22Rv1 (cell line): ENCODE results near the gene ZG16.

ENCODE experiments used
- H3K27ac ChIP-seq: fragments of 450-650 bp; 2 replicates; pipeline ENCODE4 v1.5.1; 2017
- ZFX ChIP-seq: fragments of 450-650 bp; IDR thresholded peaks from 2 replicates; pipeline ENCODE4 v1.6.1; 2017; ENCODE audit warnings: antibody characterized with exemption, borderline replicate concordance
- TF ChIP-seq, protein P1 (sequence below): fragments of 450-650 bp; IDR thresholded peaks from 2 replicates; pipeline ENCODE4 v1.5.1; 2017; ENCODE audit warnings: mild to moderate bottlenecking

ZG16 gene

DNA sequence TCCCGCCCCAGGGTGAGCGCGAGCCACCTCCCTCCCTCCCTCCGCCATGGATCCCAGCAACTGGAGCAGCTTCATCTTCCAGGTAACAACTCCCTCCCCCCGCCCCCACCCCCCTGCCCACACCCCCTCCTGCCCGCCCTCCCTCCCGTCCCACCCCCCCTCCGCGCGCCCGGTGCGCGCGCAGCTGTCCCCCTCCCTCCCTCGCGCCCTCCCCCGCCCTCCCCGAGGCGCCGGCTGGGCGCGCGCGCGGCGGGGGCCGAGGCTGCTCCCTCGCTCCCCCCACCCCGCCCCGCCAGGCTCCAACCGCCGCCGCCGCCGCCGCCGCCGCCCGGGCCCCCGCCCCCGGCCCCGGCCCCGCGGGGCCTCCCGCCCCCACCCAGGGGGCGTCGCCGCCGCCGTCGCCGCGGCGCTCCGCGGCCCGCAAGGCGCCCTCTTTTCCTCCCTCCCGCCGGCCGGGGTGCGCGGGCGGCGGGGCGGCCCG, 28.1 kb downstream of the ZG16 start, which contains the start of gene MAZ:
TSS of gene MAZ (plus strand) at position 431 of the 481 bp plus-strand sequence. CDS start 173 bp downstream, outside the sequence.
- H3K27ac ChIP-seq: peak within 1 kb of the TSS; percentile 100
- TF ChIP-seq ZFX: no peak
- TF ChIP-seq, protein P1, sequence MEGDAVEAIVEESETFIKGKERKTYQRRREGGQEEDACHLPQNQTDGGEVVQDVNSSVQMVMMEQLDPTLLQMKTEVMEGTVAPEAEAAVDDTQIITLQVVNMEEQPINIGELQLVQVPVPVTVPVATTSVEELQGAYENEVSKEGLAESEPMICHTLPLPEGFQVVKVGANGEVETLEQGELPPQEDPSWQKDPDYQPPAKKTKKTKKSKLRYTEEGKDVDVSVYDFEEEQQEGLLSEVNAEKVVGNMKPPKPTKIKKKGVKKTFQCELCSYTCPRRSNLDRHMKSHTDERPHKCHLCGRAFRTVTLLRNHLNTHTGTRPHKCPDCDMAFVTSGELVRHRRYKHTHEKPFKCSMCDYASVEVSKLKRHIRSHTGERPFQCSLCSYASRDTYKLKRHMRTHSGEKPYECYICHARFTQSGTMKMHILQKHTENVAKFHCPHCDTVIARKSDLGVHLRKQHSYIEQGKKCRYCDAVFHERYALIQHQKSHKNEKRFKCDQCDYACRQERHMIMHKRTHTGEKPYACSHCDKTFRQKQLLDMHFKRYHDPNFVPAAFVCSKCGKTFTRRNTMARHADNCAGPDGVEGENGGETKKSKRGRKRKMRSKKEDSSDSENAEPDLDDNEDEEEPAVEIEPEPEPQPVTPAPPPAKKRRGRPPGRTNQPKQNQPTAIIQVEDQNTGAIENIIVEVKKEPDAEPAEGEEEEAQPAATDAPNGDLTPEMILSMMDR: no peak

DNA sequence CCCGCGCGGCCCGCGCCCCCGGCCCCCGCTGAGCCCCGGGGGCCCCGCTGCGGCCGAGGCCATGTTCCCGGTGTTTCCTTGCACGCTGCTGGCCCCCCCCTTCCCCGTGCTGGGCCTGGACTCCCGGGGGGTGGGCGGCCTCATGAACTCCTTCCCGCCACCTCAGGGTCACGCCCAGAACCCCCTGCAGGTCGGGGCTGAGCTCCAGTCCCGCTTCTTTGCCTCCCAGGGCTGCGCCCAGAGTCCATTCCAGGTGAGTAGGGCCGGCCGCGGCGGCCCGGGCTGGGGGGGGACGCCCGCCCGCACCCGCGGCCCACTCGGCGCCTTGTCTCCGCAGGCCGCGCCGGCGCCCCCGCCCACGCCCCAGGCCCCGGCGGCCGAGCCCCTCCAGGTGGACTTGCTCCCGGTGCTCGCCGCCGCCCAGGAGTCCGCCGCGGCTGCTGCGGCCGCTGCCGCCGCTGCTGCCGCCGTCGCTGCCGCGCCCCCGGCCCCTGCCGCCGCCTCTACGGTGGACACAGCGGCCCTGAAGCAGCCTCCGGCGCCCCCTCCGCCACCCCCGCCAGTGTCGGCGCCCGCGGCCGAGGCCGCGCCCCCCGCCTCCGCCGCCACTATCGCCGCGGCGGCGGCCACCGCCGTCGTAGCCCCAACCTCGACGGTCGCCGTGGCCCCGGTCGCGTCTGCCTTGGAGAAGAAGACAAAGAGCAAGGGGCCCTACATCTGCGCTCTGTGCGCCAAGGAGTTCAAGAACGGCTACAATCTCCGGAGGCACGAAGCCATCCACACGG, 28.8 kb downstream of the ZG16 start:
- peak overlapping the region; percentile 100 for H3K27ac ChIP-seq
- TF ChIP-seq ZFX: no peak
- TF ChIP-seq, protein P1: no peak

DNA sequence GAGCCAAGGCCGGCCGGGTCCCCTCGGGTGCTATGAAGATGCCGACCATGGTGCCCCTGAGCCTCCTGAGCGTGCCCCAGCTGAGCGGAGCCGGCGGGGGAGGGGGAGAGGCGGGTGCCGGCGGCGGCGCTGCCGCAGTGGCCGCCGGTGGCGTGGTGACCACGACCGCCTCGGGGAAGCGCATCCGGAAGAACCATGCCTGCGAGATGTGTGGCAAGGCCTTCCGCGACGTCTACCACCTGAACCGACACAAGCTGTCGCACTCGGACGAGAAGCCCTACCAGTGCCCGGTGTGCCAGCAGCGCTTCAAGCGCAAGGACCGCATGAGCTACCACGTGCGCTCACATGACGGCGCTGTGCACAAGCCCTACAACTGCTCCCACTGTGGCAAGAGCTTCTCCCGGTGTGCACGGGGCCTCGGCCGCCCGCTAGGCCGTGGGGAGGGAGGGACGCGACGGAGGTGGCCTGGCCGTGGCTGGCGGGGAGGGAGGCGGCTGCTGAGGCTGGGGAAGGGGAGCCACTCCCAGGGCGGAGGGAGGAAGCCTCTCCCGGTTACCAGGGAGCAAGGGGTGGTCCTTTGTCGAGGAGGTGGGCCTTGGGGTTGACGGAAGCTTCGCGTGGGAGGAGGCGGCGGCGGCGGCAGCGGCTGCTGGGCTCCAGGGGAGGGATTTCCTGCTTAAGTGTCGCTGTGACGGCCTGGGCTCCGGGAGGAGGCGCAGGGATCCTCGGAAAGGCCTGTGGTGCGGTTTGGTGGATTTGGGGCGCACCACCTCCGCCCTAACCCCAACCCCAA, 29.6 kb downstream of the ZG16 start:
- no peak for TF ChIP-seq ZFX
- TF ChIP-seq, protein P1: peak; percentile 65
- peak overlapping the region; percentile 100 for H3K27ac ChIP-seq

DNA sequence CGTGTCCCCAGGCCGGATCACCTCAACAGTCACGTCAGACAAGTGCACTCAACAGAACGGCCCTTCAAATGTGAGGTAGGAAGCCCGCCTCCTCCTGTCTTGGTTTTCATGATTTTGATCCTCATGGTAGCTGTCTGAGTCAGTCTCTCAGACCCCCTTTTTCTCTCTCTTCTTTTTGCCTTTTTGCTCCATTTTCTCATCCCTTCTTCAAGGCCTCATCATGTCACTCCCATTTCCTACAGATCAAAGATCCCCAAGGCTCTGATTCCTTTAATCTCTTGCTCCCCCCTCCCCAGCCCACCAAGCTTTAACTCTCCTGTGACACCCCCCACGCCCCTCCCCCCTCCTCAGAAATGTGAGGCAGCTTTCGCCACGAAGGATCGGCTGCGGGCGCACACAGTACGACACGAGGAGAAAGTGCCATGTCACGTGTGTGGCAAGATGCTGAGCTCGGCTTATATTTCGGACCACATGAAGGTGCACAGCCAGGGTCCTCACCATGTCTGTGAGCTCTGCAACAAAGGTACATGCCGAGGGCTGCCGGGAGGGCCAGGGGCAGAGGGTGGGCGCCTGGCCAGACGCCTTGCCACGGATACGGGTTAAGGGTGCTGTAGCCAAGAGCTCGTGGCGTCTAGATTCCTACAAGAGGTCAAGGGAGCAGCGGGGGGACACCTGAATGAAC, 30.3 kb downstream of the ZG16 start:
- peak overlapping the region; percentile 100 for H3K27ac ChIP-seq

DNA sequence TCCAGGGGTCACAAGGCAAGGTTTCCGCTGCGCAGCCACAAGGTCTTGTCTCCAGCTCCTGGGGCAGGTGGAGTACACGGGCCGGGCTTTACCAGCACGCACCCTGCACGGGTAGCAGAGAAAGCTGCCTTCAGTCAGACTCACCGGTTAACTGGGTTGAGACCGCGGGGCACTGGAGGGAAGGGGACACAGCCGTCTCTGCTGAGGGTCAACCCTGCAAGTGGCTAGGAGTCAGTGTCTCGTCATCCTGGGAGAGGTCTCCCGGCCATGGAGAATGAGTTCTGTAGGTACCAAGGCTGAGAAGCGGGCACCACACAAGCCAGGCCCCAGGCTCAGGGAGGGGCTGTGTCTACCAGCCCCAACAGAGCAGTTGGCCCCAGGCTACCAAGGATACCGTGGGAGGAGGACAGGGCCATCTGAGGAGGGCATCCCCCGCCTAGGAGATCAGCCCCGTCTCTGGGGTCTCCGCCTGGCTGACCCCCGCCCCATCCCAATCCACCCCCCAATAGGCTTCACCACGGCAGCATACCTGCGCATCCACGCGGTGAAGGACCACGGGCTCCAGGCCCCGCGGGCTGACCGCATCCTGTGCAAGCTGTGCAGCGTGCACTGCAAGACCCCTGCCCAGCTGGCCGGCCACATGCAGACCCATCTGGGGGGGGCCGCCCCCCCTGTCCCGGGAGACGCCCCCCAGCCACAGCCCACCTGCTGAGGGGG, 31.1 kb downstream of the ZG16 start:
- no peak for TF ChIP-seq ZFX
- peak overlapping the region; percentile 100 for H3K27ac ChIP-seq

More for the DNA sequence above, 30.3 kb downstream of the ZG16 start:
- TF ChIP-seq ZFX: no peak
- TF ChIP-seq, protein P1: no peak

DNA sequence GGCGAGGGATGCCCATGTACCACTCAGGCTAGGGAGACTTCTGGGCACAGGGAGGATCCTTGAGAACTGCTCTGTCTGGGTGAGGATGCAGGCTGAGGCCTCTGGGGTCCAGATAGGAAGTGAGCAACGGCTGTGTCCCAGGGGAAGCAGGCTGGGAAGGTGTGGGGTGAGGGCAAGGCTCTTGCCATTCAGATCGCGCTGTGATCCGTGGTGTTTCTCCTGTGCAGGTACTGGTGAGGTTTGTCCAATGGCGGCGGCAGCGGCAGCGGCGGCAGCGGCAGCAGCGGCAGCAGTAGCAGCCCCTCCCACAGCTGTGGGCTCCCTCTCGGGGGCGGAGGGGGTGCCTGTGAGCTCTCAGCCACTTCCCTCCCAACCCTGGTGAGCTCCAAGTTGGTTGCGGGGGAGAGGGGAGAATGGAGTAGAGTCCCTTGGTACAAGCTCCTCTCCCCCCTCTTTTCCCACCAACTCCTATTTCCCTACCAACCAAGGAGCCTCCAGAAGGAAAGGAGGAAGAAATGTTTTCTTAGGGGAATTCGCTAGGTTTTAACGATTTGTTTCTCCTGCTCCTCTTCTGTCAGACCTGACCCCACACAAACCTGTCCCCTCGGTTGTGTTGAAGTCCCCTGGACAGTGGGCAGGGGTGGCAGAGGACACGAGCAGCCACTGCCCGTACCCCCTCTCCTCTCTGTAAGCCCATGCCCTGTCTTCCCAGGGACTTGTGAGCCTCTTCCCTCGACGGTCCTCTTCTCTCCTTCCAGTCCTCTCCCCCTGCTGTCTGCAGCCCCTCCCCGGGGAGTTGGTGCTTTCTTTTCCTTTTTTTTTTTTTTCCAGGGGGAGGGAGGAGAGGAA, 32.0 kb downstream of the ZG16 start:
- TF ChIP-seq, protein P1: no peak
- TF ChIP-seq ZFX: no peak
- H3K27ac ChIP-seq: peak overlapping the region; percentile 100
